HG03135 (cell line): ENCODE data around the gene KCNQ1OT1.

ENCODE experiments used
- ATAC-seq: cut with Tn5 transposase; IDR thresholded peaks from one replicate; pipeline ENCODE4 v1.9.1; 2021; ENCODE audit warnings: mild to moderate bottlenecking, moderate library complexity; ENCODE audit not compliant: unreplicated experiment

Gene KCNQ1OT1

DNA sequence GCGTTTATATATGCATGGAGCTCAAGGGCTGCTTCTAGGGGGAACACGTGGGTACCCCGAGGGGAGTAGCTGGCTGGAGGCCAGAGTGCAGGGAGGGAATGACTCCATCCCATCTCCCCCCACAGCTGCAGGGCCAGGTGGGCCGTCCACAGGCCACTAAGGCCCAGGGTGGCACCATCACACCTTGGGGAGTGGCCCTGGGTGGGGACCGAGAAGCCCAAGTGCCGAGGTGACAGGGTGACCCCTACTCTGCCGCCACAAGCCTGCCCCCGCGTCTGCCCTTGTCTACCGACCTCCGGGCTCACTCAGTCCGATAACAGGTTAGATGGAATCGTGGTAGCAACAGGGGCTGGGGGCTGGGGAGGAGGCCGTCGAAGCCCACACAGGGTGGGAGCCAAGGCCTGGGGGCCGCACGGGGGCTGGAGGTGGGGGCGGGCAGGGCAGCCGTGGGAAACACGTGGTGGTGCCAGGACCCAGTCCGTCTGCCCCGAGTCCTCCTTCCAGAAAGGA lies 125.7 kb downstream of the KCNQ1OT1 start:
- ATAC-seq = no peak

DNA sequence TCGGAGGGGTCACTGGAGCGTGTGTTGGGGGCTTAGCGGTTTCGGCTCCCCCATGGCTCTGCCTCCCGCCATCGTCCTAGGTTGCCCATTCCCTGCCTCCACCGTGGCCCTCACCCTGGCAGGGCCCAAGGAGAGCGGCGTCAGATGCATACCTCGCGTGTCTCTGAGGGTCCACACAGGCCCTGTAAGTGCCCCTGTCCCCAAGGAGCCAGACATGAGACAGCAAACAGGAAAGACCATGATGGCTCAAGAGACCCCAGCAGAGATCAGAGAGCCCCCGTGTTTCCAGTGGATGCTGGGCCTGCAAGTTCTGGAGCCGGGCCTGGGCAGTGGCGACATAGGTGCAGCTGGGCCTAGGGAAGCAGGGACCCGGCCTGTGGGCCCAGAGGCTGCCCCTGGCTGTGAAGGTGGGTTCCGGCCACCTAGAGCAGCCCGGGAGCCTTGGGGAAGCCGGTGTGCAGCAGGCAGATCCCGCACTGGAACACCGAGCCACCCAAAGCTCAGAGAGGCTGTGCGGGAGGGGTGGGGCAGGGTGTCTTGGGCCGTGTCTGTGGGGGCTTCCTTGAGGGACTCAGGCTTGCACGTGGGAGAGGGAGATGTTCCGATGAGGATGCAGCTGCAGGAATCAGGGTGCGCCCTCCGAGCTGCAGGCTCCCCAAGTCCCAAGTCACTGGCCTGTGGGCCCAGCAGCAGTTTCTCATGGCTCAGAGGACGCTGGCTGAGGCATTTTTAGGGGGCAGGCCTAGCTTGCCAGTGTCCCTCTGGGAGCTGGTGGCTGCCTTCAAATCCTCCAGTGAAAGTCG lies 126.4 kb downstream of the KCNQ1OT1 start:
- ATAC-seq = no peak

DNA sequence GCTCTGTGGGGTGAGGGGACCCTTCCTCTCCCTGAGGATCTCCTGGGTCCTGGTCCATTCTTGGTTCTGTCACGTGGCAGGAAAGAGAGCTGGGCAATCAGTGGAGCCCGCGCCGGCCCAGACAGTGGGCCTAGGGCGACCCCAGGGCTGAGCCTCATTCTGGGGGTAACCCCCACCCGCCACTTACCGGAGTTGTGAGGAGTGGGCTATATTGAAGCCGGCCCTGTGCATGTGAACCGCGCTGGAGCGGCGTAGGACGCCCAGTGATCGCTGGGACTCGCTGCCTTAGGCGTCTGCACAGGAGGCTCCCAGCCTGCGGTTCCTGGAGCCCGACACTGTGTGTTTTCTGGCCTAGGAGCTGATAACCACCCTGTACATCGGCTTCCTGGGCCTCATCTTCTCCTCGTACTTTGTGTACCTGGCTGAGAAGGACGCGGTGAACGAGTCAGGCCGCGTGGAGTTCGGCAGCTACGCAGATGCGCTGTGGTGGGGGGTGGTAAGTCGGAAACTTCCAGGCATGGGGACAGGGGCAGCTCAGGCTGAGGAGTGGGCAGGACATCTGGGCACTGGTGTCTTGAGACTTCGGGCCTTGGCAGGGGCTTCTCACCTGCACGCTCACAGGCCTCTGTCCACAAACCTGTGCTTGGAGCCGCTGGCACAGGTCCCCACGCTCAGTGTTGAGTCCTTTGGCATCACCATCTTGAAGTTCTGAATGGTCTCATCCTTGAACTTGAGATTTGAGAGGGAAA lies 127.1 kb downstream of the KCNQ1OT1 start:
- no peak for ATAC-seq

DNA sequence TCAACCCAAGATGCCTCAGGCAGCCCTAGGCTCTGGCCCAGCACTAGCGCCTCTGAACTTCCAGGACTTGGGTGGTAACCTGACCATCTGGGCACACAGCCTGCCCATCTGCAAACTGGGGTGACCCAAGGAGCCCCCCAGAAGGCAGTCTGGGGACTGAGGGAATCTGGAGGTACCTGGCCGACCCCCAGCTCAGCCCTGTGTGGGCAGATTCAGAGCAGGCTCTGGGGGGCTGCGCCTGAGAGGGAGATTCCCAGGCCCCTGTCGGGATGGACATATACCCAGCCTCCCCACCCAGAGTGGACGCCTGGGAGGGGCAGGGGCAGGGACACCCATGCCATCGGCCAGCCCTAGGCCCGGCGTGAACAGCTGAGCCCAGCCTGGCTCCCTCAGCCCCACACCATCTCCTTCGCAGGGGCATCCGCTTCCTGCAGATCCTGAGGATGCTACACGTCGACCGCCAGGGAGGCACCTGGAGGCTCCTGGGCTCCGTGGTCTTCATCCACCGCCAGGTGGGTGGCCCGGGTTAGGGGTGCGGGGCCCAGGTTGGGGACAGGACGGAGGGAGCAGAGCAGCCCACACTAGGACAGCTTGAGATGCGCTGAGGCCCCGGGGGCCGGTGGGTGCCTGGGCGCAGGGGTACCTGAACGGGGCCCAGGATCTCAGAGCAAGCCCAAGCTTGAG lies 128.1 kb downstream of the KCNQ1OT1 start:
- no peak for ATAC-seq

DNA sequence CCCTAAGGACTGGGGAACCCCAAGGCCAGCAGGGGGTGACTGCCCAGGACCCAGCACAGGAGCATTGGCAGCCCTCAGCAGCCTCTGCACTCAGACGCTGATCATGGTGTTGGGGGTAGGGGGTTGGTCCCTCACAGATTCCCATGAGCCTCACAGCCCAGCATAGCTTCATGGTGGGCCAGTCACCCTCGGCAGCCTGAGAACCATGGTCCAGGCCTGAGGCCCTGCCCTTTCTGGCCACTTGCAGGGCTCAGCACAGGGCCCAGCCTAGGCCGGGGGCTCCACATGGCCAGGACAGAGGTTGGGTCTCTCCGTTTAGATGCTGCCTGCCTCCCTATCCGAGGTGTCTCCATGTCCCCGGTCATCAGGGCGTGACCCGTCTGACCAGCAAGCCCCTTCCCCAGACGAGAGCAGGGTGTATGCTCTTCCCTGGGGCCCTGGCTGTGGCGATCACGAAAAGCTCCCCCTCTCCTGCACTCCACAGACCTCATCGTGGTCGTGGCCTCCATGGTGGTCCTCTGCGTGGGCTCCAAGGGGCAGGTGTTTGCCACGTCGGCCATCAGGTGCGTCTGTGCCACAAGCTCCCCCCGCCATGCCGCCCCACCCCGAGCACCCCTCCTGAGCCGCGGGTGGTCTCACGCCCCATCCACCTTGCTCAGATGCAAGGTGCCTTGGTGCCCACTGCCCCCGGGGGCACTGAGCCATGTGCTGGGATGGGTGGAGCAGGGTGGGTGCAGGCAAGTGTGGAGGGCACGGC lies 128.8 kb downstream of the KCNQ1OT1 start:
- ATAC-seq = no peak

DNA sequence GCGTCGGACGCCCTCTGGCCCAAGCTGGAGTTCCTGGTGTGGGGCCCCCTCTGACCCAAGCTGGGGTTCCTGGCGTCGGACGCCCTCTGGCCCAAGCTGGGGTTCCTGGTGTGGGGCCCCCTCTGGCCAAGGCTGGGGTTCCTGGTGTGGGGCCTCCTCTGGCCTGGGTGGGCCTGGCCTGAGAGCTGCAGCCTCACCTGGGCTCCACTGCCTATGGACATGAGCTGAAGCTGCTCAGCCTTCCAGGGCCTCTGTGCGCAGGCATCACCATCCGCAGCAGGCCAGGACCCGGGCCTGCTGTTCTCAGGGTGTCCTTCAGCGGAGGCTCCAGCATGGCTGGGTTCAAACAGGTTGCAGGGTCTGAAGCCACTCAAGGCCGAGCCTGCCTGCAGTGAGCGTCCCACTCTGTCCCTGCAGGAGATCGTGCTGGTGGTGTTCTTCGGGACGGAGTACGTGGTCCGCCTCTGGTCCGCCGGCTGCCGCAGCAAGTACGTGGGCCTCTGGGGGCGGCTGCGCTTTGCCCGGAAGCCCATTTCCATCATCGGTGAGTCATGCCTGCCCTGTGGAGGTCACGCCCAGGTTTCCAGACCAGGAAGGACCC lies 129.5 kb downstream of the KCNQ1OT1 start:
- ATAC-seq = no peak

DNA sequence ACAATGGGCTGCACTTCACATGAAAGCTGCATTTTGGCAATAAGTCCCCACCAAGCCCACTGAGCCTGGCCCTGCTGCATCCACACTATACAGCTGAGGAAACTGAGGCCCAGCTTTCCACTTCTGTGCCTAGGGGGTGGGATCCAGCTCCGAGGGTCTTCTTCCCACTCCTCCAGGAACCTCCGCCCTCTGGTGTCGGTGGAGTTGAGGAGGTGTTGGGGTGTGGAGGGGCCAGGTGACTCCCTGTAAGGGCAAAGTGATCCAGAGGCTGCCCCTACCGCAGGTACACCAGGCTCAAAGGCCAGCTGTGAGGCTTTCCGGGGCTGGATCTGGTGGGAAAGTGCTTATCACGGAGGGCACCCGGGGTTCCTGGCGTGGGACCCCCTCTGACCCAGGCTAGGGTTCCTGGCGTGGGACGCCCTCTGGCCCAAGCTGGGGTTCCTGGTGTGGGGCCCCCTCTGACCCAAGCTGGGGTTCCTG lies 130.0 kb downstream of the KCNQ1OT1 start:
- ATAC-seq = no peak

DNA sequence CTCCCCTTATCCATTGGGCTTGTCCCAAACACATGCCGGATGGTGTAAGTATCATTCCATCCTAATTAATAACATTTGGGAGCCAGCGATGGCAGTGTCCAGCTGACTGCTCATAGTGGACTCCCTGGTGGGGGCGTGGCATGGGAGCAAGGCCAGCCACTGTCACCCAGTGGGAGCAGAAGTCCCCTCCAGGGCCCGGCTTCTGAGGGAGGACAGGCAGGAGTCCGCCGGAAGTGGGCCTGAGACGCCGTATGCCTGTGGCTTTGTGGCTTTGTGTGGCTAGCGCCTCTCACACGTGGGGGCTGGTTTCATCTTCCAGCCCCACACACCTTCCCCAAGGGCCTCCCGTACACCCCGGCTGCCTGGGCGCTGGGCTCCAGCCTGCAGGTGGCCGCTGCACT lies 130.5 kb downstream of the KCNQ1OT1 start:
- ATAC-seq = no peak

DNA sequence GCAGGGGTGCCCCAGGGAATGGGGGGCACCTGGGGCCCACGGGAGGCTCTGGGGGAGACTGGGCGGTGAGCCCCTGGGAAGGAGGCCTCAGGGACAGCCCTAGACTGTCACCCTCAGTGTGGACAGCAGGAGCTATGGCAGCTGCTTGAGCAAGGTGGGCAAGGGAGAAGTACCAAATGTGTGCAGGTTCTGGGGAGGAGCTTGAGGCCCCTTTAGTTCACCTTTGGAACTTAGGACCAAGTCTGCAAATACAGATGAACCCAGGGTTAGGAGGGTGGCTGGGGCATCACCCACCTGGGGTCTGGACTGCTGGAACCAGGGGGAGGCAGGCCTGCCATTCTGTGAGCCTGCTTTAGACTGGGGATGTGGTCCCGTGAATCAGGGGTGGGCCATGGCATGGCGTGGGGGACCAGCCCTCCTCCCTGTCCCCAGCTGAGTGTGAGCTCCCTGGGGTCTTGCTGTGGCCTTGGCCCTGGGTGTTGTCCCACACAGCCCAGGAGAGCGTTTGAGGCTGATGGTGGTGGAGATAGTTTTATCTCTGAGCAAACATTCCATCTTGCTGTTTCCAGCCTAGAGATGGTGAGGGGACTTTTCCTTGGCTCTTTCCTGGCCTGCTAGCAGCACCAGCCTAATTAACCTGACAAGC lies 132.6 kb downstream of the KCNQ1OT1 start:
- no peak for ATAC-seq

DNA sequence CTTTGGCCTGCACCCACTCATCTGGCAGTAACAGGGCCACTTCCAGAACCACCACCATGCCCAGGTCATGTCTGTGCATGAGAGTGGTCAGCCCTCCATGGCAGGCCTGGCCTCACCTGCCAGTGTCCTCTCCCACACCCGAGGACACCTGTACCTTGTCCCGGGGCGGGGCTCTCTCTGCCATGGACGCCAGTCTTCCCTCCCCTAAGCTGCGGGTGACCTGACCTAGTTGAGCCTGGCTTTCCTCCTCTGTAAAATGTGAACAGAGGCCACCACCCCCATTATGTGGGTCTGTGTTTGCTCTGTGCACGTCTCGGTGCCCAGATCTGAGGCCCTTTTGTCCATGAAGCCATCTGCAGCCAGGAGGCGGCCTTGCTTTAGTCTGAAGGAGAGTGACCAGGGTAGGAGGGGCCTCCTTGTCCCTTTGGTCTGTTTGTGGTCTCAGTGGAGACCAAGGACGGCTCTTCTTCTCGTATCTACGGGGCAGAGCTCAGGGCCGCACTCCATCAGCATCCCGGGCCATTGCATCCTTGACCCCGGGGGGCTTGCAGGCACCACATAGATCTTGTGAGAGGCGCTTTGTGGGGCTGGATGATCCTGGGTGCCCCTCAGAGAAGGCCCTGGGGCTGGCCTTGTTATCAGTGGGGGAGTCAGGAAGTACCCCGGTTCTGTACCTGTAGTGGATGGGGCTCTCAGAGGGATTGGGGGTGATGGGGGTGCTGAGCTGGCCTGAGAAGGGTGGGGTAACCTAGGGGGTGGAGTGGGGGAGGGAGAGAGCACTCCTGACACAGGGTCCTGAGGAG lies 133.4 kb downstream of the KCNQ1OT1 start:
- no peak for ATAC-seq

DNA sequence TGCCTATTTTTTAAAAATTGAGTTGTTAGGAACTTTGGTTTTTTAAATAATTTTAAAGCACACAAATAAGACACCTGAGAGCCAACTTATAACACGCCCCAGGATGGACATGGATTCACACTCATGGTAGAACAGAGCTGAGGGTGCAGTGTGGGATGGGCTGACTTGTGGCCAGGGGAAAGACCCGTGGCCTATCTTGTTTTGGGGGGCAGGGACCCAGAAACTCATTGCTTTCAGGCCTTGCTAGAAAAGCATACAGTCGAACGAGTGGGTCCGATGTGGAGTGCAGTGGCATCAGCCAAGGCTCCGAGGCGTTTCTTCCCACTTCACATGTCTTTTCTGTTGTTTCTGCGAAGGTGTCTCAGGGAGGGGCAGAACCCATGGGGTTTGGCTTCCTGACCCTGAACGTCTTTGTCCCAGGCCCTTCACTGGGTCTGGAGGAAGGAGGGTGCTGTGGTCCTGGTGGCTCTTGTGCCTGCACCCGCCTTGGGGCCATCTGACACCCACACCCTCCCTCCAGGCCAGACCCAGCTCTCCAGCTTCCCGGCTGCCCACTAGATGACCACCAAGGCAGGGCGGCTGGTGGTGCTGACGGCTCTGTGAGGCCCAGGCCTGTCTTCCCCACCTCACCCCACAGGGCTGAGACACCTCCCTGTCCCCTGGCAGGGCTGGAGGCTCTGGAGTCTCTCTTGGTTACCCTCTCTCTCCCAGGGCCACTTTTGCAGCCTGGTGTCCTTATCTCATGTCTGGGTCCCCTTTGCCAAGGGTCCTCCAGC lies 134.2 kb downstream of the KCNQ1OT1 start:
- ATAC-seq = no peak

DNA sequence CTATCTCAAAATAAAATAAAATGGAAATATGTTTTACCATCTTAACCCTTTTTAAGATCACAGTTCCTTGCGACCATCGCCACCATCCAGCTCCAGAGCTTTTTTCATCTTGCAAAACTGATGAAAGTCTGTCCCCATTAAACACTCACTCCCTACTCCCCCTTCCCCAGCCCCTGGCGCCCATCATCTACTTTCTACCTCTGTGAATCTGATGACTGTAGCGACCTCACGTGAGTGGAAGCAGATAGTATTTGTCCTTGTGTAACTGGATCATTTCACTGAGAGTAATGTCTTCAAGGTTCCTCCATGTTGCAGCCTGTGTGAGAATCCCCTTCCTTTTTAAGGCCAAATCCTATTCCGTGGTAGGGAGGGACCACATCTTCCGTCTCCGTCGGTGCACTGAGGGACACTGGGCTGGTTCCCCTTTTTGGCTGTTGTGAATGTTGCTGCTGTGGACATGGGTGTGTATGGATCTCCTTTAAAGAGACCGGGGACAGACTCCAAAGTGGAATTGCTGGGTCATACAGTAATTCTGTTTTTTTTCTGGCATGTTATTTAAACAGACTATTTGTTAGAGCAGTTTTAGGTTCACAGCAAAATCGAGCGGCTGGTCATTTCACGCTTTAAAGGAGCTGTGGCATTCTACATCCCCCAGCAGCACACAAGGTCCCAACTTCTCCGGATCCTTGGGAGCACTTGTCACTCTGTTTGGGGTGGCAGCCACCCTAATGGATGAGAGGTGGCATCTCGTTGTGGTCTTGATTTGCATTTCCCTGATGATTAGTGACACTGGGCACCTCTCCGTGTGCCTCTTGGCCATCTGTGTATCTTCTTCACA lies 135.0 kb downstream of the KCNQ1OT1 start:
- ATAC-seq = no peak

DNA sequence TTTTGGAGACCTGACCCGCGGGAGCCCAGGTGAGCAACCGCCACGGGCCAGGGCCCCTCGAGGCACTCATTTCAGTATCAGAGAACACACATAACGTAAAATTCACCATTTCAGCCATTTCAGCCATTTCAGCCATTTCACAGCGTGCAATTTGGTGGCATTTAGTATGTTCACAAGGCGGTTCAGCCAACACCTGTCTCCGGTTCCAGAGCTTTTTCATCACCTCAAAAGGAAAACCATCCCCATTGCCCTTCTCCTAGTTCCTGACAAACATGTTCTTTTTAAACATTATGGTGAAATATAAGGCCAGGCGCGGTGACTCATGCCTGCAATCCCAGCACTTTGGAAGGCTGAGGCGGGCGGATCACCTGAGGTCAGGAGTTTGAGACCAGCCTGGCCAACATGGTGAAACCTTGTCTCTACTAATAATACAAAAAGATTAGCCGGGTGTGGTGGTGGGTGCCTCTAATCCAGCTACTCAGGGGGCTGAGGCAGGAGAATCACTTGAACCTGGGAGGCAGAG lies 135.7 kb downstream of the KCNQ1OT1 start:
- no peak for ATAC-seq

DNA sequence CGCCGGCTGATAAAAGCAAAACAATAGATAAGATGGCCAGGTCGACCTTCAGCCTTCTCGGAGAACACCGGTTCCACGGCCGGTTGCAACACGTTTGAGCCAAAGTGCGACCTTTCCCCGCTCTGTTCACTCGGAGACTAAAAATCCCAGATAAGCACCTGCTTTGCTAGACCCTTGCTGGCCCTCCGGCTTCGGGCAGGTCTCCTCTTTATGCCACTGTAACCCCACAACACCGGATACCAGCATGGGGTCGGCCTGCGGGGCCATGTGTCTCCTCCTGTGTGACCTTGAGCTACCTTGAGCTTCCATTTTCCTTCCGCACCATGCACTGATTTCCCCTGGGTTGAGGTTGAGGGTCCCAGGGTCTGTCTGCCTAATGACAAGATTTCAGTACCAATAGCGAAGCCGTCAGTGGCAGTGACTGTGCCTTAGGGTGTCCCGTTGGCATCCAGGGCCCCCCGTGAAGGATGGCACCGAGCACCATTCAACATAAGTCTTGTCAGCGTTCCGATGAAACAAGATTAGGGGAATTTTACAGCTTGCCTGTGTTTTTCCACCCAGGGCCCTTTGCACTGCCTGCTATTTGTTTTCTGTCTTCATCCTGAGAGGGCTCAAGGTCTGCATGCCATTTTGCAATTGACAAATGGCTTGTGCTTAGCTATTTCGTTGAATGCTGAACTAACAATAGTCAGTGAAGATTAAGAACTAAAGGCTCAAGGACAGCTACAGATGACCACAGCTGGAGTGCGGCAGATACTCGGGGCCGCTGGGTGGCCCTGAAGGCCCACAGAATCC lies 136.4 kb downstream of the KCNQ1OT1 start:
- no peak for ATAC-seq

DNA sequence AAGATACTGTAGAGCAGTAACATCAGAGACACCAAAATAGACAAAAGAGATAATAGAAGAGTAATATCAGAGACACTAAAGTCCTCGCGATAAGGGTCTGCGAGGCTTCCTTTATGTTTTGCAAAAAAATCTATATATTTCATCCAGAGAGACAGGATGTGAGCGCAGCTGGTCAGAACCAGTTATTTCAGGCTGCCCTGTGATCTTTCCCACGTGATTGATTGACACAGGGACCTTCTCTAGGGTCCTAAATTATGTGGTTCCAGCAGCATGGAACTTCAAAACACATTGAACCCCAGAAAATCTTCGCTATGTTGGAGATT lies 136.9 kb downstream of the KCNQ1OT1 start:
- no peak for ATAC-seq
